EL (cell line): ENCODE data around the gene SLC5A6.

ENCODE experiments used
- DNase-seq: peaks from one replicate; pipeline ENCODE4 v3.0.0-alpha.2; 2016

The SLC5A6 gene

GRCh38 chr2:27236136-27236535 is 24.1 kb upstream of the SLC5A6 start:
- DNase-seq, result no peak

GRCh38 chr2:27233341-27233740 is 21.3 kb upstream of the SLC5A6 start:
- no peak for DNase-seq

GRCh38 chr2:27231921-27232320 is 19.9 kb upstream of the SLC5A6 start:
- no peak for DNase-seq

- no peak for DNase-seq
These were observed 15.4 kb upstream of the SLC5A6 start for GRCh38 chr2:27227501-27227900.

- DNase-seq, result no peak
These were observed 13.5 kb upstream of the SLC5A6 start for GRCh38 chr2:27225526-27225925.

GRCh38 chr2:27223416-27223815 is 11.3 kb upstream of the SLC5A6 start:
- no peak for DNase-seq

GRCh38 chr2:27222407-27222806 is 10.3 kb upstream of the SLC5A6 start:
- DNase-seq, result no peak

GRCh38 chr2:27221166-27221565 is 9.1 kb upstream of the SLC5A6 start:
- DNase-seq, result no peak

- no peak for DNase-seq
These were observed 8.0 kb upstream of the SLC5A6 start for GRCh38 chr2:27220091-27220490.

GRCh38 chr2:27219091-27219490 is 7.0 kb upstream of the SLC5A6 start:
- DNase-seq, result no peak

GRCh38 chr2:27218614-27219013 is 6.5 kb upstream of the SLC5A6 start:
- DNase-seq, result no peak

- DNase-seq, result peak; percentile 78
These were observed 5.4 kb upstream of the SLC5A6 start, which contains the start of gene CAD for GRCh38 chr2:27217173-27218121. TSS of gene CAD (plus strand) at chr2:27217369. CDS start at chr2:27217552, 183 bp downstream.

GRCh38 chr2:27216416-27217137 is 4.5 kb upstream of the SLC5A6 start:
- DNase-seq, result no peak

- DNase-seq, result no peak
These were observed 2.9 kb upstream of the SLC5A6 start for GRCh38 chr2:27214941-27215340.

- peak; percentile 8 for DNase-seq
These were observed 781 bp upstream of the SLC5A6 start for GRCh38 chr2:27212626-27213471.

- no peak for DNase-seq
These were observed 676 bp downstream of the SLC5A6 start for GRCh38 chr2:27211241-27211942.

GRCh38 chr2:27209621-27210401 is 2.3 kb downstream of the SLC5A6 start:
- no peak for DNase-seq

- DNase-seq, result no peak
These were observed 3.5 kb downstream of the SLC5A6 start for GRCh38 chr2:27208486-27209050.

GRCh38 chr2:27206346-27206745 is 5.7 kb downstream of the SLC5A6 start:
- DNase-seq, result no peak

GRCh38 chr2:27205206-27205605 is 6.9 kb downstream of the SLC5A6 start:
- DNase-seq, result no peak

GRCh38 chr2:27204566-27204965 is 7.5 kb downstream of the SLC5A6 start:
- no peak for DNase-seq
